Fibroblast of skin of back (primary cell): Measurements from ENCODE around the gene DICER1.

Source experiments
- DNase-seq: peaks from one replicate; pipeline ENCODE4 v3.0.0-alpha.2; 2013

DICER1 gene

DNA sequence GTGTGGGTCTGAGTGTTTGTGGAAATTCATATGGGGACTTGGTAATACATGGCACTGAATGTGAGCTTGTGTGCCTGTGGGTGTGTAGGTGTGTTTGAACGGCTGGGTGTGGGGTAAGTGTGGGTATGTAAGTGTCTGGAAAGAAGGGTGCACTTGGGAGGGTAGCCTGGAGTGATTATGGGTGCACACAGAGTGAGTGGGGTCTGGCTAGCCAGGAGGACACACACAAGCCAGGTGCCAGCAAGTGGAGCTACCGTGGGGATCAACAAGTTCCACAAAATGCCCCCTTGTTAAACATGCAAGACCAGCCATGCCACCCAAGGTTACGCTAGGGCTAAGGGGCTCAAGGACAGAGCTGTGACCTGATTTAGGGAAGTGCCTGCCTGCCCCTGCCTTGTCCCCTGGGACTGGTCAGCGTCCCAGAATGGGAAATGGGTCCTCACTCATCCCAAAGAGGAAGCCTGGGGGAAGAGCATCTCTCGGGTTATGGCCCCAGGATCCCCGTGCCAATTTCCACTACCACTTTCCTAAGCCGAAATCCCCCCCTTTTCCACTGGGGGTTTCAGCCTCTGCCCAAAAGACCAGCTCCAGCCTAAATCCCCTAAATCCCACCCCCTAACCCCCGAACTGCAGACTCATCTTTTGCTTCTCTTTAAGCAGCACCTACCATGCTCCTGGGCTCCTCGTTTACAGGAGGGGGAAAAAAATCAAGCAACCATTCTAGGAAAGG, 118.6 kb downstream of the DICER1 start:
- no peak for DNase-seq

DNA sequence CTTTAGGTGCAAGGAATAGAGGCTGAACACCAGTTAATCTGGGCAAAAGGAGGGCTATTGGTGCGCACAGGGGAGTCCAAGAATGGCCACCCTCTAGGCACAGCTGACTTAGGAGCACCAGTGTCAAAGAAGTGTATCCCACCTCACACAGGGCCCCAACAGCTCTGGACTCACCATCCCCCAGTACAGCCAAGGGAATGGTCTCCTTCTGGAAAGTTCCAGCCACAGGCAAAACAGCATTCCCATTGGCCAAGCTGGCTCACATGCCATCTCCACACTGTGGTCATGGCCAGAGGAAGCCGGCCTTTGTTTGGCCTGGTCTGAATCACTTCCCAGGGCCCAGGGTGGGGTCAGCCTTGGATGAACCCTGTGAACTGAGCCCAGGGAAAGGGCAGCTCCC, 120.1 kb downstream of the DICER1 start:
- DNase-seq: no peak
